RPMI7951 (cell line): Measurements from ENCODE around the gene HMGB1. TPM values are rescaled to one million over a fixed set of nuclear protein-coding genes. Genes with fewer than 3 reads are reported as not detected.

ENCODE experiments used
- DNase-seq: peaks from one replicate; pipeline ENCODE4 v3.0.0-alpha.2; 2012; ENCODE audit warnings: low read depth
- total RNA-seq: library from RNA; depleted of rRNA; stranded (reverse); fragments of >200 nt; shearing (Covaris generic); gene quantifications from 2 replicates; pipeline ENCODE4 v1.2.3, GENCODE V29; 2014; rRNA removed

Gene HMGB1
- total RNA-seq = 608 and 737 TPM in 2 replicates

- peak; percentile 99 for DNase-seq
These were observed at the start of gene HMGB1 for GRCh38 chr13:30465593-30466357. Gene HMGB1 (minus strand): TSS chr13:30465936. CDS start chr13:30463680, 2,256 bp downstream.

- DNase-seq = no peak
These were observed 45.2 kb upstream of the HMGB1 start for GRCh38 chr13:30510811-30511371.

- DNase-seq = no peak
These were observed 44.4 kb upstream of the HMGB1 start for GRCh38 chr13:30510091-30510490.

- DNase-seq = no peak
These were observed 43.7 kb upstream of the HMGB1 start for GRCh38 chr13:30509254-30510050.

- DNase-seq = peak; percentile 32
These were observed 38.3 kb upstream of the HMGB1 start for GRCh38 chr13:30504081-30504480.

- no peak for DNase-seq
These were observed 36.5 kb upstream of the HMGB1 start for GRCh38 chr13:30502237-30502636.

GRCh38 chr13:30499338-30499737 is 33.6 kb upstream of the HMGB1 start:
- no peak for DNase-seq

- no peak for DNase-seq
These were observed 30.4 kb upstream of the HMGB1 start for GRCh38 chr13:30496147-30496546.

- no peak for DNase-seq
These were observed 30.0 kb upstream of the HMGB1 start for GRCh38 chr13:30495746-30496145.

- no peak for DNase-seq
These were observed 28.1 kb upstream of the HMGB1 start for GRCh38 chr13:30493658-30494381.

GRCh38 chr13:30487075-30487470 is 21.3 kb upstream of the HMGB1 start:
- DNase-seq = no peak

- DNase-seq = peak; percentile 14
These were observed 20.7 kb upstream of the HMGB1 start for GRCh38 chr13:30486230-30487074.

- peak; percentile 22 for DNase-seq
These were observed 15.6 kb upstream of the HMGB1 start for GRCh38 chr13:30481241-30481760.

GRCh38 chr13:30480292-30480950 is 14.7 kb upstream of the HMGB1 start:
- no peak for DNase-seq

GRCh38 chr13:30479883-30480219 is 14.1 kb upstream of the HMGB1 start:
- DNase-seq = no peak

GRCh38 chr13:30479154-30479882 is 13.6 kb upstream of the HMGB1 start:
- DNase-seq = no peak

- no peak for DNase-seq
These were observed 11.8 kb upstream of the HMGB1 start for GRCh38 chr13:30477346-30478195.

GRCh38 chr13:30473675-30474074 is 7.9 kb upstream of the HMGB1 start:
- DNase-seq = no peak

GRCh38 chr13:30466841-30467252 is 1.1 kb upstream of the HMGB1 start:
- DNase-seq = peak; percentile 58
